SH-SY5Y (cell line): Measurements from ENCODE around the gene RAPGEF5.

Source experiments
- GATA2 ChIP-seq: IDR thresholded peaks from 2 replicates; pipeline ENCODE4 v1.6.1; 2011; ENCODE audit warnings: mild to moderate bottlenecking, low read depth, low read length
- GATA3 ChIP-seq: IDR thresholded peaks from 2 replicates; pipeline ENCODE4 v1.6.1; 2011; ENCODE audit warnings: low read depth, mild to moderate bottlenecking, low read length, moderate library complexity

Gene RAPGEF5, protein sequence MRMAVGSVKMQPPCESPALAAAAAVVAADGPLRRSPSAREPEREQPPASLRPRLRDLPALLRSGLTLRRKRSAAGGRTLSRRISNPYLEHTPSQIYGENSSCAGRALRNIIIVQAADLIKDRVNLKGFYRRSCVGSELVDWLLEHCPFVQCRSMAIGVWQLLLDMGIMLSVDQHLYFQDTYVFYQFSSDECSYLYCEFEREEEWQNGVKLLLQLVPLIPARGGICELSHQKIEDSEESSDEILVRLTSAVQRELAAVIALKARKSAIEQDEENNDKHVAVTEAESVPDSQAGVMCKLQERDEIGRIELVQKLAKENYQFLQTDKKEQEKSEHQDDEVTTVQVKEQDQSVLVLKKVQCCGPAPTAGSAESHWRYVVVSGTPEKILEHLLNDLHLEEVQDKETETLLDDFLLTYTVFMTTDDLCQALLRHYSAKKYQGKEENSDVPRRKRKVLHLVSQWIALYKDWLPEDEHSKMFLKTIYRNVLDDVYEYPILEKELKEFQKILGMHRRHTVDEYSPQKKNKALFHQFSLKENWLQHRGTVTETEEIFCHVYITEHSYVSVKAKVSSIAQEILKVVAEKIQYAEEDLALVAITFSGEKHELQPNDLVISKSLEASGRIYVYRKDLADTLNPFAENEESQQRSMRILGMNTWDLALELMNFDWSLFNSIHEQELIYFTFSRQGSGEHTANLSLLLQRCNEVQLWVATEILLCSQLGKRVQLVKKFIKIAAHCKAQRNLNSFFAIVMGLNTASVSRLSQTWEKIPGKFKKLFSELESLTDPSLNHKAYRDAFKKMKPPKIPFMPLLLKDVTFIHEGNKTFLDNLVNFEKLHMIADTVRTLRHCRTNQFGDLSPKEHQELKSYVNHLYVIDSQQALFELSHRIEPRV

DNA sequence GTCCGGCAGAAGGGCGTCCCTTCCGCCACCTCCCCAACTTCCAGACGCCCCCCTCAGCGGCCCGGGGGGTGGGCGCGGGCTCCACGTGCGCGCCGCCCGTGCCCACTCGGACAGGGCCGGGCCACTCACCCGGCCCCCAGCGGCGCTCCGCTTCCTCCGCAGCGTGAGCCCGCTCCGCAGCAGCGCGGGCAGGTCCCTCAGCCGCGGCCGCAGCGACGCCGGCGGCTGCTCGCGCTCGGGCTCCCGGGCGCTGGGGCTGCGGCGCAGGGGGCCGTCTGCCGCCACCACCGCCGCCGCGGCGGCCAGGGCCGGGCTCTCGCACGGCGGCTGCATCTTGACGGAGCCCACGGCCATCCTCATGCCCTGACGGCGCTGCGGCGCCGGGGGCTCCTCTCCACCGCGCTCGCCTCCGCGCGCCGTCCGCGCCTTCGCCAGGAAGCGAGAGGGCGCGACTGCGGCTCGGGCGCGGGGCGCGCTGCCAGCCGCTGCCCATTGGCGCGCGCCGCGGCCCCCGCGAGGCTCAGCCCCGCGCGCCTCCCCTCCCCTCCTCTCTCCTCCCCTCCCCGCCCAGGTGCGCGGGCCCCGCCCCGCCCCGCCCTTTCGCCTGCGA is at the start of gene RAPGEF5:
Gene RAPGEF5, minus strand, starts transcription at position 454 of the 610 bp plus-strand sequence. Its CDS starts 94 bp downstream, at position 360.
- TF ChIP-seq GATA2: no peak
- no peak for TF ChIP-seq GATA3

DNA sequence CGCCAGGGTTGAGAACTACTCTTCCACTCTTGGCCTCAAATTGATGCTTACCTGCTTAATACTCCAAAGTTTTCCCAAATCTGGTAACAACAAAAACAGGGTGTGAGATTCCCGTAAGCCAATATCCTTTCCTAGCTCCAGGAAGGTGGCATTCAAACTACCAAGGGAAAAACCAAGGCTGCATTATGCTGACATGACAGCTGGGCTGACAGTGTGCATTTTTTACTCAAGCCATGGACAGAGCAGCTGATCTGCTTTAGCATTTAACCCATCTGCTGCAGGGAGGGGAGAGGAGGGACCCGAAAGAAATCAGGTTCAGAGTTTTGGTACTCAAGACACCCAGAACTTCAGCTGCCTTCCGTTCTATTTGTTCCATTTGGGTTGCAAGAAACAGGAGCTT is 49.8 kb upstream of the RAPGEF5 start:
- no peak for TF ChIP-seq GATA3

- TF ChIP-seq GATA2 (no peak), GATA3 (no peak)
These were observed 47.6 kb upstream of the RAPGEF5 start for GRCh38 chr7:22404421-22405023.

- no peak for TF ChIP-seq GATA2
These were observed 46.4 kb upstream of the RAPGEF5 start for GRCh38 chr7:22403344-22403743.

GRCh38 chr7:22402250-22402649 is 45.3 kb upstream of the RAPGEF5 start:
- TF ChIP-seq GATA3 (no peak), GATA2 (no peak)

- TF ChIP-seq GATA3 (no peak), GATA2 (no peak)
These were observed 44.1 kb upstream of the RAPGEF5 start for GRCh38 chr7:22400936-22401553.

- no peak for TF ChIP-seq GATA3
- TF ChIP-seq GATA2: no peak
These were observed 43.3 kb upstream of the RAPGEF5 start for GRCh38 chr7:22400150-22400814.

DNA sequence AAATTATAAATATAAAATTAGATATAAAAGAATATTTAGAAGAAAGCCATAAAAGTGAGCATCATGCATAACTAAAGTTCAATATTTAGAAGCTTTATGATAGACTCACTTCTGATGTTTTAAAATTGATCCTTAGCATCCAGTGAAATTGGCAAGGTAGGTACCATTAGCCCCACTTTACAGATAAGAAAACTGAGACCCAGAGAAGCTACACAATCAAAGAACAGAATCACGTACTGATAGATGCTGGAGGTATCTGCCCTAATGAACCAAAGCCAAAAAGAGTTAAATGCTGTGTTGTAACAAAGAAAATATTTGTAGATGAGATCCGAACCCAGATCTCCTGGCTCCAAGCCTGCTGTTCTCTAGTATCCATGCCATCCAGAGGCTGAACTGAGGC is 42.6 kb upstream of the RAPGEF5 start:
- TF ChIP-seq GATA3: no peak
- TF ChIP-seq GATA2: no peak

- no peak for TF ChIP-seq GATA3
- no peak for TF ChIP-seq GATA2
These were observed 42.1 kb upstream of the RAPGEF5 start for GRCh38 chr7:22399091-22399490.

GRCh38 chr7:22397981-22398380 is 41.0 kb upstream of the RAPGEF5 start:
- TF ChIP-seq GATA2 (no peak), GATA3 (no peak)

GRCh38 chr7:22395222-22395621 is 38.3 kb upstream of the RAPGEF5 start:
- no peak for TF ChIP-seq GATA2
- no peak for TF ChIP-seq GATA3

- no peak for TF ChIP-seq GATA3
- TF ChIP-seq GATA2: no peak
These were observed 37.8 kb upstream of the RAPGEF5 start for GRCh38 chr7:22394739-22395138.

DNA sequence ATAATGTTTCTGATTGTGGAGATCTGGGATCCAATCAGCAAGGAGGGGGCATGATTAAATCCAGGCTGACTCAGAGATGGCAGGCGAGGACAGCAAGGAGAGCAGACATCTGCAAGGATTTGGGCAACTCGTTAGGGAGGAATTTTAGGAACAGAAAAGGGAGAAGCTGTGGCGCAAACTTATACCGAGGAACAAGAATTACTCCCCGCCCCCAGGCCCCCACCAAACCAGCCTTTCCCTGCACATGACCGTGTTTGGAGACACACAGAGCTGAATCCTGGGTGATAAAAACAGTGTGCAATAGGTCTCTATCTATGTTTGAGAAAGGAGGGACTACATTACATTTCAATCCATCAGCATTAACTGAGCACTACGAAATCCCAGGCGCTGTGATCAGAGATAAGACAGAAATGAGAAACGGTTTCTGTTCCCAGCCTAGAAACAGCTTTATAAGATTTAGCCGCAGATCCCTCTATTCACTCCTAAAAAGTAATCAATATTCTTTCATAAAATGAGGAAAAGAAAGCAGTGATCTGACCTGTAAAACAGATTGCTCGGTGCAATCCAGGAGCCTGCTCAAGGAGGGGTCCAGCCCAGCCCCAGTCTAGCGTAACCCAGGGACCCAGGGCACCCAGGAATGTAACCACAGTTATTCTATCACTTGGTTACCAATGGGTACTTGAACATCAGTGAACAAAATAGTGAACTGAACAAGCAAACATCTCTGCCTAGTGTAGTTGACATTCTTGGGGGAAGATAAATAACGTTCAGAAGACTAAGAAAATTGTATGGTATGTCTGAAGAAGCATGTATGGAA is 37.2 kb upstream of the RAPGEF5 start:
- TF ChIP-seq GATA2 (peak; percentile 85), GATA3 (peak; percentile 73)
